HG02884 (cell line): ENCODE results near the gene ANKRD44.

Source experiments
- ATAC-seq: cut with Tn5 transposase; IDR thresholded peaks from one replicate; pipeline ENCODE4 v1.9.1; 2021; ENCODE audit warnings: mild to moderate bottlenecking, moderate library complexity; ENCODE audit not compliant: unreplicated experiment

ANKRD44 gene

DNA sequence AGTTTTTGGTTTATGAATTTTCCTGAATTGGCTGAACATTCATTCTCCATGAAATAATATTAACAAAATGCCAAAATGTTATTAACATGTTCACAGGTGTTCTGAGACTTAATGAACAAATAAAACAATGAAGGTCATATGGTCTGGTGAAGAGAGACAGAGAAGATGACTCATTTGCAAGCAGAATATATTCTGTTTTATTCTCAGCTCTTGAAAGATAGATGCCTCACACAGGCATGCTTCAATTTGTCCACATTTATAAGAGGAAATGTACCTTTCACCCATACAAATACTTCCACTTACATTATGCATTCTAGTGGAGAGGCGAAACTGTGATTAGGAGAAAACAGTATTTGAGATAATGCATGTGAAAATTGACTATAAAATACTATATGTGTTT is 308.7 kb downstream of the ANKRD44 start:
- ATAC-seq = no peak

DNA sequence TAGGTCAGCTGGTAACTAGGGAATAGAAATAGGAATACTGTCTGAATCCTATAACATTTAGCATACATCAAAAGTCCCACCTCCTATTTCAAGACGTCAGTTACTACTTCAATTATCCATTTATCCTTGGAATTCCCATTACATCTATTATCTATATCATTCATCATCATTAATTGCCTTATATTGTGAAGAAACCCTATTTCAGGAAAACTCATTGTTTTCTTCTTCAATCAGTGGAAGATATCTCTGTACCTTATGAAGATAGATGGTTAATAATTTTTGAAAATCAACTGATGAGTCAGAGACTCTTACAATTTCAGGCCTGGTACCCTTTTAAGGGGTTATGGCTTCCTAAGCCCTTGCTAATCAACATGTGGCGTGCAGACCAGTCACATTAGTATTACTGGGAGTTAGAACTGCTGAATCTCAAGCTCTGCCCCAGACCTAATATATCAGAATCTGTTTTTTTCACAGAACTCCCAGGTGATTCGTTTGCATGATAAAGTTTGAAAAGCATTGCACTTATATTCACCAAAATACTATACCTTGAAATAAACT is 314.7 kb downstream of the ANKRD44 start:
- no peak for ATAC-seq

DNA sequence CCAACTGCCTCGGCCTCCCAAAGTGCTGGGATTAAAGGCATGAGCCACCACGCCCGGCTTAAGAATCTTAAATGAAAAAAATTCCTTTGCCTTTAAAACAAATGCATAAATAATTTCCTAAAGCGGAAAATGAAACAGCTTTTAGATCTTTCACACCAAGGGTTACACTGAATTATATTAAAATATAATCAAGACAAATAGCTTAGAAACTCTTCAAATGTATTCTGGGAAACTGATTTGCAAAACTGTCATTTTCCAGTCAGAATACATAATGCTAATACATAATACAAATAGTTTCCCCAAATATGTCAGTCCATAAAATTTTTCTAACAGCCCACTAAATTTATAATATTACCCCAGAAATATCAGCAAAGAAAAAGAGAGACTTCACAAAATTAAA is 315.8 kb downstream of the ANKRD44 start:
- ATAC-seq = no peak

DNA sequence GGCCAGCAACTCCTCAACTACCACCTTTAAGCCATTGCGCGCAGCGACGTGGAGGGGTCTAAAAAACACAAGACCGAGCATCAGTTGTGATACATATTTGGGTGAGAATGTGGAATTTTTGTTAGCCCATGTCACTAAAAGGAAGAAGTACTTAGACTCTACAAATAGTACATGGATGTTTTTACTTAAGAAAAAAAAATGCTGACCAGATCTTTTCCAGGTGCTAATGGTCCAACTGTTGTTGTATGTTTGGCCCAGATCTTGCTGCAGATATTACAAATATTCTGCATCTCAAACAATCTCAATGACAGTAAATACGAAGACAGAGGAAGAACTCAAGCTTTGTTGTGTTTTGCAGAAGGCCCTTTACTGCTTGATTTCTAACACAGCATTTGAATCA is 317.0 kb downstream of the ANKRD44 start:
- no peak for ATAC-seq

DNA sequence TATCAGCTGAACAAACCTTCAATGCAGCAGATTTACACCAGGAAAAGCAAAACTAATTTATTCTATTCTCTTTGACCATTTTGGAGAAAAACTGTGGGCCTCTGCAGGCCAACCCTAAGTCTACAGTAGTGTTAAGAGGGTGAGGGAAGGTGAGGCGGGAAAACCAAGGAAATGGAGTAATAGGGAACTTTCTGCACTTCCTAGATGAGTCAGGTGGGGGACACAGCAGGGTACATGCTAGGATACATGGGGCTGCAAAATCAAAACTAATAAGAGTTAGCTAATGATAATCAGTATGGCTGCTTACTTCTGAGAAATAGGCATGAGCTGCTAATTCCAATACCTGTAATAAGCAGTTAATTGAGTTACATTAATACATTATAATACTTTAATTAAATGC is 318.1 kb downstream of the ANKRD44 start:
- no peak for ATAC-seq

DNA sequence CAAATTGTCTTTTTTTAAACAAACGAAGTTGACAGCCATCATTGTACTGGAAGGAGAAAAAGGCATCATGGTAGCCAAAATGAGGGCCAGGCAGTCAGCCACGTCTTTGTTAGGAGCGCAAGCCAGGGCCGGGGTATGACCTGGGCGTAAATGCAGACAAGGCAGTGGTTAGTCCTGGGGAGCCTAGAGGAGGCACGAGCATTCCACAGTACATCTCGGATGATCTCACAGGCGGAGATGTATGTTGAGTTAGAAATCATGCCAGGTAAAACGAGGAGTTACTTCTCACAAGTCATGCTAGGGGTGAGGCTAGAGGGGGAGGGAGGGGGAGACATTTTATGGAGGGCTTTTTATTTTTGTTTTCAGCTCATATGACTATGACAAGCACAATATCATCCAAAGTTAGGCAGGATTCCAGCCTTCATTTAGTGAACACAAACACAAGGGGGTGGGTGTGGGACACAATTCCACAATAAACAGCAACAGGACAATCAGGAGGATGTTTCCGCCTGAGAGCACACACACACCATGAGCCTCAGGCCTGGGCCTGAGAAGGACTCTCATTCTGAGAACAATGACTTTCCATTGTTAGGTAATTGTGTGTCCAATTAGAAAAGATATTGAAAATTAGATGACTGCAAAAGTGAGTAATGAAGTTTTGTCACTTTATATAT is 319.7 kb downstream of the ANKRD44 start:
- no peak for ATAC-seq

DNA sequence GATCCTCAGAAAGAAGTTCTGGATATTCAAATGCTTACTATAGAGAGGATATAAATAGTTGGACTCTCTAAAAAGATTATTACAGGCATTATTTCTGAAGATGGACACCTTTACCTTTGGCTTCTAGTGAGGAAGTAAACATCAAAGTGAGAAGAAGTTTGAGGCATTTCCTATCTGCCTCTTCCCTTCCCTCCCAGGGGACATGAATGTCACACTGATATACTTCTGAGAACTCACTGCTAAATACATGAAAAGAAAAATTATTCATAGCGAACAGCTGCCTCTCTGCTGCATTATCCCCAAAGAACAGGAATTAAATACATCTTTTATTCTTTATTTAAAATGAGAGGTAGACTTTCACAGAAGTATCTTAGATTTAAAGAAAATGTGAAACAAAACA is 320.5 kb downstream of the ANKRD44 start:
- no peak for ATAC-seq

DNA sequence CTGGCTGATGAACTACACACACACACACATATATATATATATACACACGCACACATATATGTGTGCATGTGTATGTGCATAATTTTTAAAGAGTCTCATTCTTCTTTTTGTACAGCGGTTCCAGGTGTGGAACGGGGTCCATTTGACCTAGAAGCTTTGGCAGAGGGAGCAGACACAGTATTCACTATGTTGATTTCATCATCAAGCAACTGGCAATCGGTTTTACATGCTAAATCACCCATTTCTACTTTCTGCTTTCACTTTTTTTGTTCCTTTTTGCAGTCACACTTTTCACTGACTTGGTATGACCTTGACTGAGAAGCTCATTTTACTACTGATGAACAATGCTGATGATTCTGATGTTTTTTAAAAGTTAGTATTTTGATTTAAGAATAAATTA is 321.1 kb downstream of the ANKRD44 start:
- no peak for ATAC-seq

DNA sequence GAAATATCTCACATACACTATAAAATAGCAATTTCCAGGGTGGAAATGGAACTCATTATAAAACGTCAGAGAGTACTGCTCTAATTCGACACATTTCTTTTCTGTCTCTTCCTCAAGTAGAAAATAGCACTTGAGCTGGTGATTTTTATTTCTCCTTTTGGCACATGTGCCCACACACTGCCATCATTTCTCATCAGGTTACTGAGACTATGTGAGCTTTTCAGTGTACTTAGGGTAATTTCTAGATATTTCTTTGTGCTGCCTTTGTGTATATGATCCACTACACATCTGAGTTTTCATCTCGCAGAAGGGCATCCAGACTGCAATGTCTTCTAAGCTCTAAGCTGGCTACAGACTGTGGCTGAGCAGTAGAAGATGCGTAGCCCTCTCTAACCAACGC is 321.9 kb downstream of the ANKRD44 start:
- ATAC-seq = no peak

DNA sequence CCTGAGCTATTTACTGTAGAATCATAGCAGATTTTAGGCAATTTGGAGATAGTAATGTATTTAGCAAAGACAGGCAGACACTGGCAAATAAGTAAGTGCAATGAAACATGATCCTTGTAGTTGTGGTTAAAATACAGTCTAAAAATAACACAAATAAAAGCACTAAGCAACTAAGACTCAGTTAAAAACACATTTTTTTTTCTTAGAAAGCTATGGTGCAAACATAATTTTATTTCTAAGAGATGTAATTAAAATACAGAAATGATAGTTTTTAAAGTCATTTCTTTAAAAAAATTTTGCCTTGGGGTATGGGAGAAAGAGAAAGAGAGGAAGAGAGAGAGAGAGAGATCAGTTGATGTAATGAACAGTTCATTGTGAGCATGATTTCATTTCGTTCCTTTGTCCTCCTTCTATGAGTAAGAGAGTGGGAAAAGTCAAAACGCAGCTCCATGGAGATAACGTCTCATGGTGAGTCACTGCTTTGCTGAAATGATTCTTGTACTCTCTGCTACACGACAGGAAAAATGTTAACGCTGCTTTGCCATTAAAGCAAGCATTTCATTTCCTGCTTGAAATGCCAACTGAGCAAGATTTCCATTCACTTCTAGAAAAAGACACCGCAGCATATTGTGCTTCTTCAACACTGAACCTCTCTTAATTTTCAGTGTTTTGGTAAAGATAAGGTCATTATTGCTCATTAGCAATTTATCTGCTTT is 322.8 kb downstream of the ANKRD44 start:
- ATAC-seq = peak; percentile 70

DNA sequence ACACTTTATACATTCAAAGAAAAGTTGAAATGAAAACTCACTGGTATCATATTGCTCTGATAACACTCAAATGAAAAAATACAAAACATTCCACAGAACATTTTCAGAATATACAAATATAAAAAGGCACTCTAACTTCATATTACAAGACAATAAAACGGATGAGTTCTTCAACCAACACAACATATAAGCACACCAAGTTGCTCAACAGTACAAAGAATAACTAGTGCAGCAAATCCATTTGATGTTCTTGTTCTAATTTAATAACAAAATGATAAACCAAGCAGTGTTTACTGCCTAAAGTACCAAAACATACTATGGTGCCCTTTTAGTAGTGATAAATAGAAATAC is 323.3 kb downstream of the ANKRD44 start:
- no peak for ATAC-seq

DNA sequence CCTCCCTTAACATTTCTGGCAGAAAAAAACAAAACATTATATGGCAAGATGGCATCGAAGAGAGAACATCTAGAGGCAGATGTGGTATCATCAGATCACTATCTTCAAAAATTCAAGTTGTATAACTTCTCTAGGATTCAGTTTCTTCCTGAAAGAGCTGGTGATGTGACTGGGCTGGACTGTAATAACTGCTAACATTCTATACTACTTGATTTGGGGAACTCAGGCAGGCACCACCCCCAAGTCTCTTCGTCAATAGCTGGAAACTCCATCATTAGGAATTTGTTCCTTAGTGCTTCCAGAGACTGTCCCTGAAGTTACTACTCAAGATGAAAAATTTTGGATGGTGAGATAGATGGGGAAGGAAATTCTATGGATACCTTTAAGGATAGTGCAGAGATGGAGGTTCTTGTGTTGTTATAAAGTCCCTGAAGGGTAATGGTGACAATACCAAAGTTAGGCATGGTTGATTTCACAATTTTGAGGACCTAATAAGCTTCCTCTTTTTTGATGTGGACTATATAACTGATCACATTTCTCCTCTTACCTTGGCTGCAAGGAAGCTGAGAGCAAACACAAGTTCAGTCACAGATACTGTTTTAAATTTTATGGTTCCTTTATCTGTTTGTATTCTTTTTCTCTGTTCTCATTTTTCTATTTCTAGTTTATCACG is 324.9 kb downstream of the ANKRD44 start:
- ATAC-seq = no peak

DNA sequence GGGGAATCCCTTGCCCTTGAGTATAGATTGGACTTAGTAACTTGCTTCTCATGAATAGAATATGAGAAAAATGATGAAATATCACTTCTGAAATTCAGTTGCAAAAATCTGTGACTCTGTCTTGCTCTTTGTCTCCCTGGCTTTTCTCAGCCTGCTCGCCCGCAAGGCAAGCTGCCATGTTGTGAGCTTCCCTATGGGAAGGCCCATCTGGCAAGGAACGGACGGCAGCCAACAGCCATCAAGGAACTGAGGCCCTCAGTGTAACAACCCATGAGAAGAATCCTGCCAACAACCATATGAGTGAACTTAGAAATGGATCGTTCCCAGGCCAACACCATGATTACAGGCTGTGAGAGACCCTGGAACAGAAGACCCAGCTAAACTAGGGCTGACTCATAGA is 325.7 kb downstream of the ANKRD44 start:
- ATAC-seq = no peak

DNA sequence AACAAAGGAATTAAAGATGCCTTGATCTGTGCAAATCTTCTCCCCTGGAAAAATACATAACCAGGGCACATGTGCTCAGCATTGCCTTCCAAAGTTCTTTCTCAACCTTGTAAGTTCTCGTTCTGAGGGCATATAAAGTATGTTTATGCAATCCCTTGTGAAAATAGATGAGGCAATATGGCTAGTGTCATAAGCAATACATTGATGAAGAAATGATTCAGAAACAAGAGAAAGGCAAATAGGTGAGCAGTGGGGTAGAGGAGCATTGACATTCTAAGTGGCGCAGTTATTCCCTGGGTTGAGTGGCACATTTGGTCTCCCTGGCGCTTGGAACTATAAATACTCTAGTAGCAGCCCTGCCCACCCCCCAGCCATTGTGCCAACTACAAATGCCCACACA is 326.6 kb downstream of the ANKRD44 start:
- ATAC-seq = no peak

DNA sequence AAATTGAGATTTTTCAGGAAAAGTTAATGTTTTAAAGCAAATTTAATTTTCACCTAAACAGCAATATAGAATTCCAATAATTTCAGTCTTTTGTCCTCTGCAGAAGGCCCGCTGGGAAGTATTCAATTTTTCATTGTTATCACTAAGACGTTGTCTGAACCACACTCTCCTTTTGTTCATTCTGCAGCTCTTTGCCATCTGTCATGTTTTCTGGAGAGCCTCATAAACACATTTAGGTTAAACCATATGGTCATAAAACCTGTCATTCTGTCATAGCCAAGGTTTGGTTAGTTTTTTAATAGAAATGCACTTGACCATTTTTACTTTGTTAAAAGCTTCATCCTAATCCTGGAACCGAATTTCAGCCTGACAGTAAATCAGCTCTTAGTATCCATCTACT is 330.1 kb downstream of the ANKRD44 start:
- no peak for ATAC-seq

DNA sequence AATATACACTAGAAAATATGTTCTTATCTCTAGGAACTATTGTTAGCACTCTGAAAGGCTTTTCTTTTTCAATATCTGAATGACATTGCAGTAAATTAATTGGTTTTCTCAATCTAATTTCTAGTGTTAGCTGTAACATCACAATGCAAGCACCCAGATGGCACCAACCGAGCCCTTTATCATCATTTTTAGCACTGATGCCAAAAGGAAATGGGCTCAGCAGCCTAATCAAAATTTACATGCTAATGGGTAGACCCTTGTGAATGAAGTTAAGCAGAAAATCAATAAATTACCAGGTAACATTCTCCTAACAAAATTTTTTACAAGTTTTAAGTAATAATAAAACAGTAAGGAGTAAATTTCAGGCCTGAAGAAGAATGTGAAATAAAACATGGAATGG is 330.6 kb downstream of the ANKRD44 start:
- ATAC-seq = no peak

DNA sequence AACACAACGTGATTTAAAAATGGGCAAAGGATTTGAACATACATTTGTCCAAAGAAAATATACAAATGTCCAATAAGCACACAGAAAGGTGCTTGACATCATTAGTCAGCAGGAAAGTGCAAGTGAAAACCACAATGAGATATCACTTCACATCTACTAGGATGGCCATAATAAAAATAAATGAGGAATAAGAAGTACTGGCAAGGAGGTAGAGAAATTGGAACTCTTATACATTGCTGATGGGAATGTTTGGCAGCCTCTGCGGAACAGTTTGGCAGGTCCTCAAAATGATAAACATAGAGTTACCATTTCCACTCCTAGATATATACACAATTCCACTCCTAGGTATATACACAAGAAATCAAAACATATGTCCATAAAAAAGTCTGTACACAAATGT is 333.1 kb downstream of the ANKRD44 start:
- ATAC-seq = no peak

DNA sequence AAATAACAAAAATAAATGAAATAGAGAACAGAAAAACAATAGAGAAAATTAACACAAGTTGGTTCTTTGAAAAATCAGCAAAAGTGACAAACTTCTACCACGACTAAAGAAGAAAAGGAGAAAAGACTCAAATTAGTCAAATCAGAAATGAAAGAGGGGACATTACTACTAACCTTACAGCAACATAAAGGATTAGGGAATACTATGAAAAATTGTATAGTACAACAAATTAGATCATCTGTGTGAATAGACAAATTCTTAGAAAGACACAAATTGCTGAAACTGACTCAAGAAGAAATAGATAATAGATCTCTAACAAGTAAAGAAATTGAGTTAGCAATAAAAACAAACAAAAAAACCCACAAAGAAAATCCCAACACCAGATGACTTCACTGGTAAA is 335.6 kb downstream of the ANKRD44 start:
- ATAC-seq = no peak

DNA sequence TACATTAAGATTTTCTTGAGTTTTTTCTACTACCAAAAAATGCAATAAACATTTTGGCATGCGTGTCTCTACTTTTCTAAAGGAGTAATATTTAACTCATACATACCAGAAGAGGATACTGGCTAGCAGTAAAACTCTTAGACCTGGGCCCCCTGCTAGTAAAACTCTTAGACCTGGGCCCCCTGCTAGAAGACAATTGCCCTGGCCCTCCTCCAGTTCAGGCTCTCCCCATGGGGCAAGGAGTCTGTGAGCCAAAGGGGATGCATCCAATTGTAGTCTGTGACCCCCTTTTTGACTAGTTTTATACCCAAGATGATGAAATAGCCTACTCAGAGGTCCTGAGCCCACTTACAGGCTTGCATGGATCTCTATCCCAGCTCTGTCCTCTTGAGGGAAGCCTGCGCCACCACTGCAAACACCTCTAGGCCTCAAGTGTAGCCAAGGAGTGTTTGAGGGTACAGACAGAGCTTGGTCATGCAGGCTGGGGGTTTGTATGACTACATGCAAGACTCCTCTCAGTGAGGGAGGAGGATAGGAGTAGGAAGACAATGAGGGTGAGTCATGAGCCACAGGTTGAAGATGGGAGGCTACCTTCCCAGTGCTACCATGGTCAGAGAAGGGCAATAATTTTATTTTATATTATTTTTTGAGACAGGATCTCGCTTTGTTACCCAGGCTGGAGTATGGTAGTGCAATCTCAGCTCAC is 338.9 kb downstream of the ANKRD44 start:
- ATAC-seq = no peak

DNA sequence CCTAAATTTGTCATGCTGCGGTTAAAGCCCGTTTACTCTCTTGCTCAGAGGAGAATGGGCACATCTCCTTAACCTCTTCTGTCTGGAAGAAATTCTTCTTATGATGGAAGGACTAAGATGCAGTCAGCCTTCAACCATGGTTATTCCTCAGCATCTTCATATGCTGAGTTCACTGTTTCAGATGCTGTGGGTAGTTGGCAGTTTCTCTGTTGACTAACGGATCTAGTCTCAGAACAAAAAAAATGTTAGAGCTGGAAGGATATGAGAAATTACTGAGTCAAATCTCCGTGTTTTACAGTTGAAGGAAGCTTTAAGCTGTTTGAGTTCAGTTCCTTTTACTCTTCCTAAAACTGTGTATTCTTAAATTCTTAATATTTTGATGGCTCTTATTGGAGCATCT is 340.5 kb downstream of the ANKRD44 start:
- no peak for ATAC-seq

DNA sequence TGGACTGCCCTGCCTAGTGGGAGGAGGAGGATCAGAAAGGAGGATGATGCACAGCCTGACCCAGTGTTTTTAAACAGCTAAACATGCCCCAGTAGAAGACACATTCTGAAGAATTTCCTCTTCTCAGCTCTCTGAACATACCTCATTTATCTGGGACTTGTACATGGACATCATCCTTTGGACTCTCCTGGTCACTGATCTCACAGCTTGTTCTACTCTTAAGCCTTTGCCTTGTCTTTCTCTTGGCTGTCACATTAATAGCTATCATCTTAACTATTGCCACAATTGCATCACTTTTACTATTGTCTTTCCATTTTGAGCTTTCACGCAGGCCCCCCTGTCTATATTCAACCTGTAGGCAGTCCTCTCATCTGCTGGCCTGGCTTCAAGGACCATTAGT is 342.1 kb downstream of the ANKRD44 start:
- no peak for ATAC-seq
